Stimulated activated CD8-positive, alpha-beta memory T cell treated with anti-CD3 and anti-CD28 coated beads, Interleukin-15, amount 100 ng/mL, for 48 hours (primary cell): ENCODE data around the gene RPN2.

Source experiments
- DNase-seq, 2 donors: peaks; one replicate each; pipeline ENCODE4 v3.0.0-alpha.2; 2020; ENCODE audit warnings: low read depth in 2 of 2

RPN2 gene

GRCh38 chr20:37185686-37186085, 6.6 kb downstream of the RPN2 start:
- DNase-seq = no peak

DNA sequence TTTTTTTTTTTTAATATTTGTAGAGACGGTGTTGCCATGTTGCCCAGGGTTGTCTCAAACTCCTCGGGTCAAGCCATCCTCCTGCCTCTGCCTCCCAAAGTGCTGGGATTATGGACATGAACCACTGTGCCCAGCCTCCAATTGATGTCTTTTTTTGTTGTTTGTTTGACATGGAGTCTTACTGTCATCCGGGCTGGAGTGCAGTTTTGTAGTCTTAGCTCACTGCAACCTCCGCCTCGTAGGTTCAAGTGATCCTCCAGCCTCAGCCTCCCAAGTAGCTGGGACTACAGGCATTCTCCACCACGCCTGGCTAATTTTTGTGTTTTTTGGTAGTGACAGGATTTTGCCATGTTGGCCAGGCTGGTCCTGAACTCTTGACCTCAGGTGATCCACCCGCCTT, 9.7 kb downstream of the RPN2 start:
- no peak for DNase-seq

DNA sequence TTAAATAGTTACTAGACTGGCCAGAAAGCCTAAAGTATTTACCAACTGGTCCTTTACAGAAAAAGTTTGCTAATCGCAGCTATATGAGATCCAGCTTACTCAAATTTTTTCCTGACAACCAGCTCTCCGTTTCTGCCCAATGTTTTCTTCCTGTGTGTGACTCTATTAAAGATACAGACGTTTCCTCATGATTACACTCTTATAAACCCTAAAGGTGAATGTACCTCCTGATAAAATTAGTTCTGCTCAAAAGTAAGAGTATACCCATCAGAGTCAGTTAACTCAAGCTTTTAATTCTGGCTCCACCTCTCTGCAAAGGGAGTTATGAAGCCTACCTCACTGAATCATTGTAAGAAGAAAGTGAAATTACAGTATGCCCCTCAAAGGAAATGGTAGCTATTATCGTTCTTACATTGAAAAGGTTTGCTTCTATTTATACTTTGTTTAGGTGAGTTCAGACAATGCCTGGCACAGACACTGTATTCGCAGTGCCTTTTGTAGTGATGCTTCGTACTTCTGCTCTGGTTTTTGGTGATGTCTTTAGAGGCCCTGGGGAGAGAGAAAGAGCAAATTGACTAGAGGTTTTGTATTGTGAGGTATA, 10.4 kb downstream of the RPN2 start:
- no peak for DNase-seq

DNA sequence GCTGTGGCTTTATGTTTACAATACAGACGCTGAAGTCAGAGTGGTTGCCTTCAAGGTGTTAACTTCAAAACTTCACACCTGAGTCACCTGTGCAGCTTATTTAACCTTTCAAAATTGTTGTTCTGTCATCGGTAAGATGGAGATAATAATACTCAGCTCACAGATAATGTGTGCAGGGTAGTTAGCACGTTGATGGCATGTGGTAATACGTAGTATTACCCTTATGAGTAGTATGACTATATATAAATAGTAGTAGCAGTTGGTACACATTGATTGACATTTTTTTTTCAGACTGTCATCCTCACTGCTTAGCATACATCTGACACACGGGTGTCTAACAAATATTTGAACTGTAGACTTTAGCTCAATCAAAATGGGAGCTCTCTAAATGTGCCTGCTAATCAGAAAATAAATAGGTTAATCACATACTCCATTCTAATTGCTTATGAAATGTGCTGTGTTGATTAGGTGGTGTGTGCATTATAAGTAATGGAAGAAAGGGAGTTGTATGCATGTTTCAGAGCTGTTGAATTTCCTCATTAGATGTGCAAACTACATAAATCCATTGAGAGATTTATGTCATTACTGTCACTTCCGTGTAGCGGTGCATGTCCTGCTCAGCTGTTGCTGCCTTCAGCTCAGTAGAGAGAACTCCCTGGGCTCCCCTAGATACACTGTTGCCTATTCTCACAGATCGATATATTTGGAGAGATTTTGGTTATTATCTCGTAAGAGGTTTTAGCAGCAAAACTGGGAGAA, 11.4 kb downstream of the RPN2 start:
- no peak for DNase-seq

GRCh38 chr20:37192137-37192854, 13.2 kb downstream of the RPN2 start:
- peak; percentile 41 to 43 for DNase-seq

DNA sequence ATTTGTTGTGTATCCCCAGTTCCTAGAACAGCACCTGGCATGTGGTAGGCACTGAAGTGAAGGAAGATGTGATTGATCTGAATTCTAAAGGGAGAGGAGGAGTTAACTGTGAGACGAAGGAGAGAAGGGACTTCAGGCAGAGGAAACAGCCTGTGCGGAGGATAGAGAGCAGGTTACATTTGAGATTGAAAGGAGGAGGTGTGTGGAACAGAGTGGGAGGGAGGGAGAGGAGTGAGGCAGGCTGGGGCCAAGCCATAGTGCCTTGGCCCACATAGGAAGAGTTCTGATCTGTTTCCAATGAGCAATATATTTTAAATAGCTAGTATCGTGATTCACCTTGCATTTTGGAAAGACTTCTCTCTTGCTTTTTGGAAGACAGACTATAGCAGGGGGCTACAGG, 14.1 kb downstream of the RPN2 start:
- no peak for DNase-seq

- DNase-seq = no peak
Observed at GRCh38 chr20:37193821-37194220, 14.7 kb downstream of the RPN2 start.

GRCh38 chr20:37194621-37195417, 15.7 kb downstream of the RPN2 start:
- no peak for DNase-seq

GRCh38 chr20:37198932-37199660, 20.0 kb downstream of the RPN2 start:
- DNase-seq = no peak

DNA sequence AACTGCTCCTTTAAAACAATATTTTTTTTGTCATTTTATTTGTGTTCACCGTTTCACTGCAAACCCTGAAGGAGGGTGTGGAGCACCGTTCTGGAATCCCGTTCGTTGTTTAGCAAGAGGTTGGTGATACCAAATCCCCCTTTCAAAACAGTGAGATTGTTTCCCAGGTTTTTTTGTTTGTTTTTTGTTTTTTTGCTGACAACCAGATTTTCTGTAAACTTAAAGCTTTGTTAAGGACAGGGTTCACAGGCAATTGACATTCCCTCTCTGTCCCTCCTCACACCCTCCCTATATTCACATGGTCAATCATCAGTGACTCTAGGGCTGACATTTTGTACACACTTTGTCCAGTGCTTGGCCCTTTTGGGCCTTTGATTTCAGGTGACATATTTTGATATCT, 21.2 kb downstream of the RPN2 start:
- DNase-seq = no peak

DNA sequence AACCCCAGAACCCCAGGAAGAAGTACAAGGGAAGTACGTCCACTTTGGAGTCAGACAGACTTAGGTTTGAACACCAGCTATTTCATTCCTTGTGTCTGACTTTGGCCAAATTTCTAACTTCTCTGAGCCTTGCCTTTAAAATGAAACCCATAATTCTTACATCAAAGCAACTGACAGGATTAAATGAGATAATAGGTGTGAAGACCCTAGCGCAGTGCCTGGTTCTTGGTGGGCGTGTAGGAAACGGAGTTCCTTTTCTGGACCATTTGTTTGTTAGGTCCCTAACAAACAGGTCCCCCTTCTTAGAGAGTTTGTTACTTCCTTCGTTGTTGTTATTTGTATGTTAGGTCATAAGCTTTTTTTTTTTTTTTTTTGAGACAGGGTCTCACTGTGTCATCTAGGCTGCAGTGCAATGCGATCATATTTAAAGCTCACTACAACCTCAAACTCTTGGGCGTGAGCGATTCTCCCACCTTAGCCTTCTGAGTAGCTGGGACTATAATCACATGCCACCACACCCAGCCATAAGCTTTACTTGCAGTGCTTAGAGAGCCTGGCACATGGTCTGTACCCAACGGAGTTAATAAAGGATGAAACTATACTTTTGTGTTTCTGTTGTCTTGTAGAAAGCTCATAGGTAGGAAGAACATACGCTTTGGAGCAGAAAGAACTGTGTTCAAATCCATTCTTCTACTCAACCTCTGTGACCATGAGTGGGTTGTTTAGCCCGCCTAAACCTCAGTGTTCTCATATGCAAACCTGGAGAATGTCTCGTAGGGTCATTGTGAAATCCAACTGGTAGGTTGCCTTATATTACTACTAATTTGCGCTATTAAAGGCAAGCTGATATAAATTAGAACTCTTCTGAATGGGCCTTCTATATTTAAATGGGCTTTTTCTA, 22.0 kb downstream of the RPN2 start:
- DNase-seq = no peak

- DNase-seq = no peak
Observed at GRCh38 chr20:37201827-37202162, 22.7 kb downstream of the RPN2 start.

GRCh38 chr20:37202267-37202943, 23.3 kb downstream of the RPN2 start:
- DNase-seq = no peak

GRCh38 chr20:37204056-37204455, 24.9 kb downstream of the RPN2 start:
- DNase-seq = no peak

DNA sequence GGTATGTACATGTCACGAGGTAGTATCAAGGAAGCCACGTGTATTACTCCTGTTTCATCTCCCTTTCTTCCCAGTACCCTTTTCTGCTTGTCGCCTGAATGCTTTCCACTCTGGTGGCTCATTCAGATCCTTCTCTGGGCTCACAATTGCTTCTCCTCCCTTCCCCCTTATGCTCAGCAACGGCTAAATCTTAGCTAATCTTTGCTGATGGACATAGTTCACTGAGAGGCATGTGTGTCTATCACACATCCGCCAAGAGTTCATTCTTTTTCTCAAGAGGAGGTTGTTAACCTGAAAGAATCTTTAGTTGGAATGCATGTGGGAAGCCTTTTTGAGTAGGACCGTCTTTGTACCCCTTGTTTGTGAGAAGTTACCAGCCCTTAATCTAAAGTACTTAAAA, 26.0 kb downstream of the RPN2 start:
- DNase-seq = no peak

- DNase-seq = no peak
Observed at GRCh38 chr20:37205794-37206193, 26.7 kb downstream of the RPN2 start.

DNA sequence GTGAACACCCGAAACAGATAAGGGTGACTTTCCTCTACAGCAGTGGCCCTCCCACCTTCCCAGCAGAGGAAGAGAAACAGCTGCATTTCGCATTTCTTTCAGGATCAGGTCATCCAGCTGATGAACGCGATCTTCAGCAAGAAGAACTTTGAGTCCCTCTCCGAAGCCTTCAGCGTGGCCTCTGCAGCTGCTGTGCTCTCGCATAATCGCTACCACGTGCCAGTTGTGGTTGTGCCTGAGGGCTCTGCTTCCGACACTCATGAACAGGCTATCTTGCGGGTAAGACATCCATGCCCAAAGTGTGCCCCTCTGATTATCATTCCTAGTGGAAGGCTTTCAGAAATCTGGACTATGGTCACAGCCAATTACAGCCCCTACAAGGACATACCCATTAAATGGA, 28.0 kb downstream of the RPN2 start:
- DNase-seq = no peak

DNA sequence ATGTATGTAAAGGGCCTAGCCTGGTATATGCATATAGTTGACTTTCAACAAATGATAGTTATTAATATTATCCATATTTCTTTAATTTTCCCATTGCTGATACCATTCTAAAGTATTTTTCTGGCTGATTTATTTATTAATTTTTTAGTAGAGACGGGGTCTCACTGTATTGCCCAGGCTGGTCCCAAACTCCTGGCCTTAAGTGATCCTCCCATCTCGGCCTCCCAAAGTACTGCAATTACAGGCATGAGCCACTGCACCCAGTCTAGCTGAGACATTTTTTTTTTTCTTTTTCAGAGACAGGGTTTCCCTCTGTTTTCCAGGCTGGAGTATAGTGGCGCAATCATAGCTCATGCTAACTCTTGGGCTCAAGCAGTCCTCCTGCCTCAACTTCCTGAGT, 30.1 kb downstream of the RPN2 start:
- no peak for DNase-seq

GRCh38 chr20:37209661-37210314, 30.7 kb downstream of the RPN2 start:
- DNase-seq = no peak

- no peak for DNase-seq
Observed at GRCh38 chr20:37218441-37218840, 39.3 kb downstream of the RPN2 start.
